Right hindlimb (tissue), 1 donor: ENCODE data around the gene PLA2G4A.

Experiments
- DNase-seq: peaks from one replicate; pipeline ENCODE4 v3.0.0-alpha.2; 2018

The PLA2G4A gene

DNA sequence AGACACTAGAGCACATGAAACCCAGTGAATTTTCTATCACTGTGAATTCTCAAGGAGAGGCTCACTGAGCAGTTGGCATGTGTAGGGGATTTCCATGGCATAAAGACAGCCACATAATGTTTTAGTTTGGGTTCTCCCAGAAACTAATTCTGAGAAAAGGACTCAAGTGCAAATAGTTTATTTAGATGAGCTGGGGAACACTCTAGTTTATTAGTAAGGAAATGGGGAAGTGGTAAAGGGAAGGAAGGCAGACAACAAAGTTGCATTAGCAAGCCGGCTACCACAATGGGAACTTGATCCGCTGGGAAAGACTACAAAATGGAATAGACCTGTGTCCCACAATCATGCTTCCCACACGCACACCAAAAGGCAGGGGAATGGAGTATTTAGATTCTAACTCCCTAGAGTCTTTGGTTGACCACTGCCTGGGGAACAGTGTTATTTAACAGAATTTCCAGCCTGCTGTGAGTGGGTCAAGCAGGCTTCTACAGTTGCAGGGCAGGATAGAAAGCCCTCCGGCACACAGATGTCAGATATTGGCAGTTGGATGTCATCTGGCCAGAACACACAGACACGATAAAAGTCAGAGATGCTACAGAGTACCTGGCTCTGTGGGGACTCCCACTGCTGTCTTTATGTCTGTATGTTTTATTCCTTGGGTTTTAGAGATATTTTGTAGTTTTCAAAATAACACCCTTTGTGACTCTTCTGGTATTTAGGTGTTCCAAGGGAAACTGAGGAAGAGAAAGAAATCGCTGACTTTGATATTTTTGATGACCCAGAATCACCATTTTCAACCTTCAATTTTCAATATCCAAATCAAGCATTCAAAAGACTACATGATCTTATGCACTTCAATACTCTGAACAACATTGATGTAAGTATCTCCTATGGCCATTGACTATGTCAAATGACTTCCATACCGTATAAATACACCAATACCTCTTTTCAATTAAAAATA lies 150.1 kb downstream of the PLA2G4A start:
- DNase-seq: no peak

DNA sequence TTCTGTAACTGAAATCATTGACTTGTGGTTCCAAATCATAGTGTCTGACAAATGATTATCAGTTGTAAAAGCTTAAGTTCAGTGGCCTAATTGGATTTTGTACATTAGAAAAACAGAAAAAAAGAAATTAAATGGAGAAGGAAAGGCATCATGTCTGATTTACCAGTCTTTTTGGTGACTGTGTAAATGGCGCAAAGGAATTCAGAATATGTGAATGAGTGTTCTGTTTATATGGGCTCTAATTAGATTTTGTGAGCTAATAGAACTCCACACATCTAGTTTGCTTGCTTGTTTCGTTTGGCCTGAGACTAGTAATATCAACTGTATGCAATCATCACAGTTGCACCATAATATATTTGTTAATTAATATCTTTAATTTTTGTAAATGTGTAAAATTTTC lies 151.7 kb downstream of the PLA2G4A start:
- DNase-seq: no peak

DNA sequence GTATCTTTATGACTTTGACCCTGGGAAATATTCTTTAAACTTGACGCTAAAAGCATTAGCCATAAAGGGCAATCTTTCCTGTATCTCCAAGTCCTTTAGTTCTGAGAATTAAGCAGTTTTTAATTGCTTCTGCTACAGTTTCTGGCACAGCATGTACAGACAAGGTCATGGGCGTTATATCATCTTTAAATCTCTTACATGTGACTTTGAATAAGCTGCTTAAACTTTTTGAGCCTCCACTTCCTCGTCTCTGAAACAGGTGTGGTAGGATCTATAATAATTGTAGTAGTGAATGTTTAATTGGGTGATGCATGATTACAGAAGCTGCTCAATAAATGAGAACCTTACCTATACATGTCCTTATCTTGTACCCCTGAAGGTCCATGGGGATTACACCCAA lies 153.4 kb downstream of the PLA2G4A start:
- no peak for DNase-seq

- no peak for DNase-seq
Measured at GRCh38 chr1:186983327-186983726, 154.6 kb downstream of the PLA2G4A start.

- no peak for DNase-seq
Measured at GRCh38 chr1:186984959-186985358, 156.2 kb downstream of the PLA2G4A start.

DNA sequence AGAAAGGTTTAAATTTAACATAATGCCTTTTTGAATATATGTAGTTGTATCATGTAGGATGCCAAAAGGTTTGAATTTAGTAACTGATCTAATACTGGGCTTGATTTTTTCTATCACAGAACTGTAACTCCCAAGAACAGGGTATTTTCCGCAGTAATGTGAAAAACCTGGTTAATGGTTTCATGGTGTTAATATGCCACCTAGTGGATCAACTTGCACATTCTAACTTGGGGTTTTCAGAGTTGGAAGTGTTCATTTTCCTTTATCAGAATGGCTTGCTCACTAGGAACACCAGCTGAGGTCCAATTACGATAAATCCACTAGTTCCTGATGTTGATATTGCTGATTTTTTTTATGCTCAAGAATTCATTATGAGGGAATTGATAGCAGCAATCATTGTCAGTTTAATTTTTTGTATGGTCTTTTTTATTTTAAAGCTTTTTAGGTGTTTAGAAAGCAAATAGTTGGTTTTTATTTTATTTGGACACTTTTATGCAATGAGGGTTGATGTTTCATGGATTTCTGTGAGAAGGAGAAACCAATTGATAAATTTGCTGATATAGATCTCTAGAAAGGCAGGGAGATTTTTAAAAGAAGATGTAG lies 157.2 kb downstream of the PLA2G4A start:
- DNase-seq: no peak

GRCh38 chr1:186987065-186987464 lies 158.3 kb downstream of the PLA2G4A start:
- no peak for DNase-seq

- DNase-seq: no peak
Measured at GRCh38 chr1:186987769-186988168, 159.0 kb downstream of the PLA2G4A start.

- DNase-seq: no peak
Measured at GRCh38 chr1:186993996-186994395, 165.2 kb downstream of the PLA2G4A start.

GRCh38 chr1:186994897-186995296 lies 166.1 kb downstream of the PLA2G4A start:
- DNase-seq: no peak

DNA sequence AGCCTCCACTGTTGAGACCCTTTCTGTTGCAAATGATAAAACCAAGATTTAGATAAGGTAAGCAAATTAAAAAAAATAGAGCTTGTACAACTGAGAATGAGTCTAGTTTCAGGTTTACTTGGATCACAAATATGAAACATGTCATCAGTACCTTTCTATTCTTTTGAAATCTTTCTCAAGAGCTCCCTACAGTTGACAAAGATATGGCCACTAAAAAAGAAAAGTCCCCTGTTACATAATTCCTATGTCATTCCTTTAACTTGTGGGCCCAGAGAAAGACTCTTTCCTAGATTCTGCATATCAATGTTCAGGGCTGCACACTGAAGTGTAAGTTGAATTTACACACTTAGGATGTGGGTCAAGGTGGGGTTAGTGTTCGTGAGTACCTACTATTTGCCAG lies 168.1 kb downstream of the PLA2G4A start:
- no peak for DNase-seq

DNA sequence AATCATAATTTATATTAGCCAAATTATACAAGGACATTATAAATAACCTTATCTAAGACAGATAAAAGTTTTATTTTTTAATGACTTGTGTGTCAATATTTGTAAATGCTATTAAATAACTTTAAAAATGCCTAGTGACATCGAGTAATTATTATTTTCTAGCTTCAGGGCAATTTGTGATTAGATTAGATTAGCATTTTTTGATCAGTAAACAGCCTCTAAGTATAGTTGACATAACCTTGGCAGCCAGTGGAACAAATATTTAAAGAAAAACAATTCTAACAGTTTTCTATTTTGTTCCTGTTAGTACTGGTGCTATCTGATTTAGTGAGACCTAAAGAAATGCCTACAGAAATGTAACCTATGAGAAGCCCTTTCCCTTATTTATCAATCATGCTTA lies 169.1 kb downstream of the PLA2G4A start:
- DNase-seq: no peak

DNA sequence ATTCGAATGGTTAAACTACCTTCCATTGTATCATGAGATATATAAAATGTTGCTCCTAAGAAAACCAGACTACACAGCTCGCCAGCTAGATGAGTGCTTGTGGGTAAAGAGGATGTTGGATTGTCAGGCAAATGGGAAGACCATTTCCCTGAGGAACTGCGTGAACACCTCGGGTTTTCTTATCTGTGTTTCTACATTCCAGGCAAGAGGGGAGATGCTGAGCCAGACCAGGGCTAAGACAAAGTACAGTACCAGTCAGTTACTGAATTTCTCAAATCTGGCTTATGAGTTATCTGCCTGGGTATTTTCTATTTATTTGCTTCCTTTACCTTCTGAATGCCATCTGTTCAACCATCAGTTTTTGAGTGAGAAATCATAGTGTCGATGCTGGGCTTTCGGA lies 170.8 kb downstream of the PLA2G4A start:
- DNase-seq: no peak

DNA sequence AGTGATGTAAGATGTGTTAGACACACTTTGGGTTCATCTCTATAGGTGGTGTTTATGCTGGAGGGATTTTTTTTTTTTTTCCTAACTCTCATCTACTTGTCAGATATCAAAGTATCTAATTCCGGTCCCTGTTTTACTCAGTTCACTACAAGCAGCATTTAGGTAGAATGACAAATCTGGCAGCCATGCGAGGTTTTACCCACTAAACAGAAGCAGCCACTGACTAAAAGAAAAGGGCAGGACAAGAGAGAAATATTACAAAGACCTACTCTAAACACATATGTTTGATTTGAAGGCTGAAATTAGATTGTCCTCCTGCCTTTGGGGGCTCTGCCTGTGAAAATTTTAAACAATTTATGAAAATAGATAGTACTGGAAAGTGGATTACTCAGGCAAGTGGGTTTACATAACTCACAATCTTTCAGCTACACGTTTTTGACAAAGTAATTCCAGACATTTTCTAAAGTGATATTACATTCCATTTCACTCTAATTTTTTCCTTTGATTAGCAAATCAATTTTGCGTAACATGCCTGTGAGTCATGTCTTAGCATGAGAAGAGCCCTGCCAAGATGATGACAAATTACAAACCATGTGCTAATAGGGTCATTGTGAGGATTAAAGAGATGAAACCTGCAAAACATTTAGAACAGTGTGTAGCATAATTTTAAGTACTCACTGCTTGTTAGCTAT lies 172.6 kb downstream of the PLA2G4A start:
- DNase-seq: no peak

DNA sequence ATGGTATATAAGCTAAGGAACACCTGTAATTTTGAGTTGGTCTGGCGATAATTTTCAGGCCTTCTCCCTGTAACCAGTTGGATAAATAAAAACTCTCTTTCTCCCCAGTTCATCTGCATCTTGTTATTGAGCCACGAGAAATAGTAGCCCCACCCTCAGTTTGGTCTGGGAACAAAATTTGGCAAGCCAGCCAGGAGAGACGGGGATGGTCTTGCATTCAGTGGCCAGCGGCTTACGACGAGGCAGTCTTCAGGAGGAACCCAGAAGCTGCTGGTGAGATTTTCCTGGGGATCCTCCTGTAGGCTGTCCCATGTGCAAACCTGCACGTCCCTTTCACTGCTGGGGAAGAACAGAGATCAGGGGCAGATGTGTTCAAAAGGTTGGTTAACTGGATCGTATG lies 174.6 kb downstream of the PLA2G4A start:
- no peak for DNase-seq

DNA sequence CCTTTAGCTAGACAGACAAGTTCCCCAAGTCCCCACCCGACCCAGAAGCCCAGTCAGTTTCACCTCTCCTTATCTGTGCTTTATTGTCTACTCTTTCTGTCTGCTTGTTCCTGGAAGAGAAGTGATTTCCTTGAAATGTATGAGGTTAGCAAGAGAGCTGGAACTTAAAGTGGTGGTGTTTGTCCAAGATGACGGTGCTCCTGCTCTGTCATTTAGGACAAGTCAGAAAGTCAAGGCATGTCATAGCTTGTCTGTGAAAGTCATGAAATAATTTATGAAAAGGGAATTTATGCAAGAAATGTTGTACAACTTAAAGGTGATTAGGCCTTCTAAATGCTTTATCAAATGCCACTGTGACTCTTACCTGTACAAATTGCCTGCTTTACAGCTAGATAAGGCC lies 178.1 kb downstream of the PLA2G4A start:
- no peak for DNase-seq

- no peak for DNase-seq
Measured at GRCh38 chr1:187009320-187009719, 180.6 kb downstream of the PLA2G4A start.

DNA sequence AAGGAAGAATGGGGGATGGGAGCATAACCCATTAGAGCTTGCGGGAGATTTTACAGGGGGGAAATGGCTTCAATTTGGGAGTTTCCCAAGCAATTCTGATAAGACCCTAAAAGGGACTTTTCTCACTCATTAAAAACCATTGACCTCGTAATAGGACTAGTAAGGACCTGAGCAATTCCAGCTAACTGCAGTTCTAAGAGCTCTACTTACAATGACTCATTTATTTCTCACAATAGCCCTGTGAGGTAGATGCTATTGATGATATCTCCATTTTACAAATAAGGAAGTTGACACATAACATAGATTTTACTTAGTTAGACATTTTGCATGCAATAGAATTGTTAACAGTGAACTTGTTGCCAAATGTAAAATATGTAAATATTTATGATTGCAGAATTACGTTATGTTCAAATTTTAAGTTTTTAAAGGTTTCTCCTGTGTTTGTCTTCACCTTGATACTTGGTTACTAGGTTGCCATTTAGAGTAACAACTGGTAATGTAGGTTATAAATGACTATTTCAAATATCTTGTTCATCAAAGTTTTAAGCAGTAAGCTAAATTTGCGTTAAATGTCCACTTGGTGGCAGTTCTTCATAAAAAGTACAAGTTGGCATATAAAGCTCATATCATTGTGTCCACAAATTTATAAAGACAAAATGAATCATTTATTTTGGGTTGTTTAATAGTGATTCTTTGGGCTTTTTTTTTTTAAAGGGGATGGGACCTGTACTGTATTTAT lies 182.0 kb downstream of the PLA2G4A start:
- DNase-seq: no peak

- no peak for DNase-seq
Measured at GRCh38 chr1:187013582-187014200, 184.9 kb downstream of the PLA2G4A start.

DNA sequence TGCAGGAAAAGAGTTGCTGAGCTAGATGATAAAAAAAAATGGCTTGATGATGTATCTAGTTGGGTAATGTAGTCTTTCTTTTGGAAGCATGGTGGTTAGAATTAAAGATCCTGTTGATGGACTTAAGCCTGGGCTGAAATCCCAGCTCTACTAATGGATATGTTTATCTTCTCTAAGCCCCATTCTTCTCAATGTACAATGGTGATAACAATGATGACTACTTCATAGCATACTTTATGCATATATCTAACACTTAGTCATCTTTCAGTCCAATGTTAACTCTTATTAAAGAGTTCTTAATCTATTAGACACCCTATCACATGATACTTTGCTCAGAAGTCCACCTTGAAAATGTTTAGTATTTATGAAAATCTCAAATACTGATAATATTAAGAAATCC lies 189.5 kb downstream of the PLA2G4A start:
- no peak for DNase-seq

- no peak for DNase-seq
Measured at GRCh38 chr1:187027253-187027652, 198.5 kb downstream of the PLA2G4A start.

- no peak for DNase-seq
Measured at GRCh38 chr1:187032316-187032981, 203.7 kb downstream of the PLA2G4A start.
